ENCODE data around the gene CYYR1. TPM values are rescaled to one million over a fixed set of nuclear protein-coding genes. Genes with fewer than 3 reads are reported as not detected.

CYYR1 gene
- polyA plus RNA-seq, 1 donor (not counting 4 experiments of a cell fraction or from before 2014, with no cell fraction given), result 1.5 TPM

- Histone ChIP-seq H3K4me3 (ENCODE audit: control insufficient read depth in 2 of 3, extremely low read depth in 1 of 3, insufficient read depth in 2 of 3, low read depth in 1 of 3, low read length in 3 of 3) (no peak overlapping the region), H3K4me2 (ENCODE audit: control insufficient read depth, extremely low read depth, insufficient read depth, low read depth, low read length) (no peak overlapping the region), H3K4me1 (ENCODE audit: control insufficient read depth, extremely low read depth, insufficient read depth, low read length) (no peaks in the 10 kb centered on the region), H3K9me3 (ENCODE audit: control insufficient read depth, low read depth, low read length) (no peaks in the 10 kb centered on the region), H3K27ac (ENCODE audit: control insufficient read depth, insufficient read depth, low read length) (no peak overlapping the region), H3K9ac (ENCODE audit: control insufficient read depth, extremely low read depth, insufficient read depth, low read length) (no peak overlapping the region), H3K9me1 (ENCODE audit: control insufficient read depth, extremely low read depth, insufficient read depth, low read length) (no peaks in the 10 kb centered on the region), H3K36me3 (ENCODE audit: control insufficient read depth in 2 of 2, extremely low read depth in 1 of 2, insufficient read depth in 2 of 2, low read length in 2 of 2) (no peaks in the 10 kb centered on the region), H3K27me3 (ENCODE audit: control insufficient read depth, extremely low read depth, insufficient read depth, low read length) (no peaks in the 10 kb centered on the region), H4K20me1 (ENCODE audit: control insufficient read depth, extremely low read depth, insufficient read depth, low read length) (no peaks in the 10 kb centered on the region), H2AFZ (ENCODE audit: control insufficient read depth, low read length) (no peak overlapping the region), H3K79me2 (ENCODE audit: control insufficient read depth, insufficient read depth, low read length) (no peaks in the 10 kb centered on the region)
- TF ChIP-seq CTCF (optimal IDR thresholded peaks at IDR 0.05 in 1 of 3, IDR thresholded peaks at IDR 0.05 in 1 of 3, conservative IDR thresholded peaks at IDR 0.05 in 1 of 3; ENCODE audit: extremely low read depth in 1 of 3, insufficient read depth in 2 of 3, low read length in 3 of 3) (no peak), EZH2 (IDR thresholded peaks at IDR 0.05; ENCODE audit: low read length) (no peak)
- FAIRE-seq (no peak), DNase-seq (ENCODE audit: low read depth, low spot score) (no peak)
- dilution Hi-C loops (cut with MboI; ENCODE audit: extremely low pct_ligation_motif_present, low sequenced_read_pairs), result no loop called here
These were observed 139.7 kb downstream of the CYYR1 start for GRCh38 chr21:26433386-26433785.

GRCh38 chr21:26432410-26432809, 140.7 kb downstream of the CYYR1 start:
- DNase-seq (ENCODE audit: low read depth, low spot score) (no peak), FAIRE-seq (no peak)
- no peak overlapping the region for H3K27ac ChIP-seq (ENCODE audit: control insufficient read depth, insufficient read depth, low read length)
- no peak overlapping the region for H3K4me2 ChIP-seq (ENCODE audit: control insufficient read depth, extremely low read depth, insufficient read depth, low read depth, low read length)
- H3K79me2 ChIP-seq (ENCODE audit: control insufficient read depth, insufficient read depth, low read length), result no peaks in the 10 kb centered on the region
- no peaks in the 10 kb centered on the region for H3K9me3 ChIP-seq (ENCODE audit: control insufficient read depth, low read depth, low read length)
- H3K4me1 ChIP-seq (ENCODE audit: control insufficient read depth, extremely low read depth, insufficient read depth, low read length), result no peaks in the 10 kb centered on the region
- no peak for TF ChIP-seq EZH2 (IDR thresholded peaks at IDR 0.05; ENCODE audit: low read length)
- no peak for TF ChIP-seq CTCF (optimal IDR thresholded peaks at IDR 0.05 in 1 of 3, IDR thresholded peaks at IDR 0.05 in 1 of 3, conservative IDR thresholded peaks at IDR 0.05 in 1 of 3; ENCODE audit: extremely low read depth in 1 of 3, insufficient read depth in 2 of 3, low read length in 3 of 3)
- H3K9me1 ChIP-seq (ENCODE audit: control insufficient read depth, extremely low read depth, insufficient read depth, low read length), result no peaks in the 10 kb centered on the region
- no peaks in the 10 kb centered on the region for H3K36me3 ChIP-seq (ENCODE audit: control insufficient read depth in 2 of 2, extremely low read depth in 1 of 2, insufficient read depth in 2 of 2, low read length in 2 of 2)
- H4K20me1 ChIP-seq (ENCODE audit: control insufficient read depth, extremely low read depth, insufficient read depth, low read length), result no peaks in the 10 kb centered on the region
- H3K9ac ChIP-seq (ENCODE audit: control insufficient read depth, extremely low read depth, insufficient read depth, low read length), result no peak overlapping the region
- dilution Hi-C loops (cut with MboI; ENCODE audit: extremely low pct_ligation_motif_present, low sequenced_read_pairs), result no loop called here
- H2AFZ ChIP-seq (ENCODE audit: control insufficient read depth, low read length), result no peak overlapping the region
- H3K27me3 ChIP-seq (ENCODE audit: control insufficient read depth, extremely low read depth, insufficient read depth, low read length), result no peaks in the 10 kb centered on the region
- H3K4me3 ChIP-seq (ENCODE audit: control insufficient read depth in 2 of 3, extremely low read depth in 1 of 3, insufficient read depth in 2 of 3, low read depth in 1 of 3, low read length in 3 of 3), result no peak overlapping the region

Measured in keratinocyte (primary cell).